GM21390 (cell line): ENCODE results near the gene TFDP1.
"Not testable (repeated sequence)": the region's sequence is repeated elsewhere in the genome, so short reads cannot be mapped to it uniquely, and the experiment has no call there.

Source experiments
- ATAC-seq: cut with Tn5 transposase; IDR thresholded peaks from one replicate; pipeline ENCODE4 v1.9.1; 2021; ENCODE audit not compliant: unreplicated experiment

The TFDP1 gene

DNA sequence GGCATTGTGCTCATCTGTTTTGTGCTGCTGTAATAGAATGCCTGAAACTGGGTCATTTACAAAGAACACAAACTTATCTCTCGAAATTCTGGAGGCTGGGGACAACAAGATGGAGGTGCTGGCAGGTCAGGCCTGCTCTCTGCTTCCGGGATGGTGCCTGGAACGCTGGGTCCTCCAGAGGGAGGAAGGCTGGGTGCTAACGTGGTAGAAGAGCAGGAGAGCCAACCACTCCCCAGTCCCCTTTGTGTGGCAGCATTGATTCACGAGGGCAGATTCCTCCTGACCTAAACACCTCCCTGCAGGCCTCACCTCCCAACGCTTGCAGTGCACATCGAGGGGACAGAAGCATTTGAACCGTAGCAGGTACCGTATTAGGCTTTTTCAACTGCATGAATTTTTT is 34.1 kb upstream of the TFDP1 start:
- ATAC-seq, result no peak

GRCh38 chr13:113551081-113552000 is 33.2 kb upstream of the TFDP1 start:
- no peak for ATAC-seq

GRCh38 chr13:113552079-113552478 is 32.5 kb upstream of the TFDP1 start:
- ATAC-seq, result no peak

GRCh38 chr13:113552786-113553434 is 31.6 kb upstream of the TFDP1 start:
- ATAC-seq, result no peak

GRCh38 chr13:113553511-113554332 is 30.8 kb upstream of the TFDP1 start:
- no peak for ATAC-seq

- ATAC-seq, result no peak
Measured at GRCh38 chr13:113554333-113554700, 30.2 kb upstream of the TFDP1 start.

DNA sequence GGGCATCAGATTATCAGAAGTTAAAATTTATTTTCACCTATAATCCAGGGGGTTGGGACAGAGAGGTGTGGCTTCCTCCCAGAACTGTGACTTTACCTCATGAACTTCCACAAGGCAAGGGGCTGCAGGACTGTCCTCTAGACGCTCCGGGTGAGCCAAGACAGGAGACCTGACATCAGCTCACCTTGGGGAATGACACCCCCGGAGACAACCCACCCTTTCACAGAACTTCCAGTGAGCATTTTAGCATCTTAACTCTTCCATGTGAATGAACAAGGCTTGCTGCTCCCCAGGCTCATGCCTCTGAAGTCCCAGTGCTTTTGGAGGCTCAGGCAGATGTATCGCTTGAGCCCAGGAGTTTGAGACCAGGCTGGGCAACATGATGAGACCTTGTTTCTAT is 29.4 kb upstream of the TFDP1 start:
- ATAC-seq, result no peak

DNA sequence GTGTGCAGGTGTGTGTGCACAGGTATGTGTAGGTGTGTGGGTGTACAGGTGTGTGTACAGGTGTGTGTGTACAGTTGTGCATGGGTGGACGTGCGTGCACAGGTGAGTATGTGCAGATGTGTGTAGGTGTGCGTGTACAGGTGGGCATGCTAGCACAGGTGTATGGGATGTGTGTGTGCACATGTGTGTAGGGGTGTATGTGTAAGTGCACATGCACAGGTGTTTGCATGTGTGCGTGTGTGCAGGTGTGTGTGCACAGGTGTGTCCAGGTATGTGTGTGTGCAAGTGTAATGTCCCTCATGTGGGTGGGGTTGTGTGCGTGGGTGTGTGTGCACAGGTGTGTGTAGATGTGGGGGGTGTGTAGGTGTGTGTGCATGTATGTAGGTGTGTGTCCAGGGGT is 27.5 kb upstream of the TFDP1 start:
- ATAC-seq, result no peak

DNA sequence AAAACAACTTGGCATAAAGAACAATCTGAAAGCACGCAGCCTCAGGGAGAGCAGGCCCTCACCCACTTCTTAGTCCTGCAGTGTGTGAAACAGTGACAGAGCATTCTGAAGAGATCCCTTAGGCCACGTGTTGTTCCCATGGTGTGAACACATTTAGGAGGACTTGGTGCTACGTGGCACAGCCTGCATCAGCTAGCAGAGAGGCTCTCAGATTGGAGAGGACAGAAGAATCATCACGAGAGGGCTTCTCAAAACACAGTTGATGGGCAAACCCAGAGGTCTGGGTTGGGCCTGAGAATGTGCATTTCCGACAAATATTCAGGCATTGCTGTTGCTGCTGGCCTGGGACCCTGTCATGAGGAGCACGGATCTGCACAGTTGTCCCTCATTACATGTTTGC is 26.1 kb upstream of the TFDP1 start:
- no peak for ATAC-seq

- ATAC-seq, result no peak
Measured at GRCh38 chr13:113559061-113559460, 25.5 kb upstream of the TFDP1 start.

DNA sequence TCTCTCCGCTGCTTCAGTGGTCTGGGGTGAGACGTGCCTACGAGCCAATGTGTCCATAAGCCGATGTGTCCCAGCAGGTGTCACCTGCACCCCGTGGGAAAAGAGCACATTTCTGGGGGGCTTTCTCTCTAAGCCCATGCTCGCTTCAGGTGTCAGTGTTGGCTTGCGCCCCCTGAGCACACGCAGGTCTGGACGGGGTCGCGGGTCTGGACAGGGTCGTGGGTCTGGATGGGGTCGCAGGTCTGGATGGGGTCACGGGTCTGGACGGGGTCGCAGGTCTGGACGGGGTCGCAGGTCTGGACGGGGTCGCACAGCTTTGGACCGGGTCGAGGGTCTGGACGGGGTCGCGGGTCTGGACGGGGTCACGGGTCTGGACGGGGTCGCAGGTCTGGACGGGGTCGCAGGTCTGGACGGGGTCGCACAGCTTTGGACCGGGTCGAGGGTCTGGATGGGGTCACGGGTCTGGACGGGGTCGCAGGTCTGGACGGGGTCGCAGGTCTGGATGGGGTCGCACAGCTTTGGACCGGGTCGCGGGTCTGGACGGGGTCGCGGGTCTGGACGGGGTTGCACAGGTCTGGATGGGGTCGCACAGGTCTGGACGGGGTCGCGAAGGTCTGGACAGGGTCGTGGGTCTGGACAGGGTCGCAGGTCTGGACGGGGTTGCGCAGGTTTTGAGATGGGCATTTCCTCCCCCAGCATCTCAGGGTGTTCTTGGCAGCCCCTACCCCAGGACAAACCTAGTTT is 24.5 kb upstream of the TFDP1 start:
- ATAC-seq, result no peak

DNA sequence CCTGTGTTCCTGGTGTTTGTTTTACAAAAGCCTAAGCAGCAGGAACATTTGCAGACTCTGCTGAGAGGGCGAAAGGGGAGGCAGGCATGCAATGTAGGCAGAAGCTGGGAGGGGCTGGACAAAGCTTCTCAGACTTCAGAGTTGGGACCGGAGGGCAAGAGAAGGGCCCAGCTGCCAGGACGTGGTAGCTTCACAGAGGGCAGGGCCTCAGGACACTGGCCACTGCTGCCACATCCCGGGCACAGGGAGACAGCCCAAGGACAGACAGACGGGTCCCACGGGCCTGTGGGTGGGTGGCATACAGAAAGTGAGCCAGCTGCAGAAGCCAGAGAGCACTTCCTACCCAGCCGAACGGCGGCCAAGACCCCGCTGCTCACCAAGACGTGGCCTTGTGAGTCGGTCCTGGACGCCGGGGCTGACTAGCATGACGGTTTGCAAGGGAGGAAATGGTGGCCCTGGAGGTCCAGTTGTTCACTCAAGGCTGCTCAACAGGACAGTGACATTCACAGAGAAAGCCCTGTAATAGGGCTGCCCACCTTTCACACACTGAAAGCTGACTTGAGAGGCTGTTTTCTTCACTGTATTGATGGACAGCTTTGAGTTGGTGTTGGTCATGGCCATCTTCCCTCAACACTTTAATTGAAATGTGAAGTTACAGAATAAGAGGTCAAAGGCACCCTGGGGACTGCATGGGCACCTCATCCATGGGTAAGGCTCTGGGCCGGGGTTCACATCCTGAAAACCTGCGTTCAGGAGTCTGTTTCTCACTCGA is 23.7 kb upstream of the TFDP1 start:
- ATAC-seq, result no peak

GRCh38 chr13:113561417-113562084 is 23.0 kb upstream of the TFDP1 start:
- ATAC-seq, result no peak

- no peak for ATAC-seq
Measured at GRCh38 chr13:113562085-113562749, 22.3 kb upstream of the TFDP1 start.

- ATAC-seq, result no peak
Measured at GRCh38 chr13:113562844-113563243, 21.7 kb upstream of the TFDP1 start.

- not testable (repeated sequence) for ATAC-seq
Measured at GRCh38 chr13:113563511-113563910, 21.0 kb upstream of the TFDP1 start.

DNA sequence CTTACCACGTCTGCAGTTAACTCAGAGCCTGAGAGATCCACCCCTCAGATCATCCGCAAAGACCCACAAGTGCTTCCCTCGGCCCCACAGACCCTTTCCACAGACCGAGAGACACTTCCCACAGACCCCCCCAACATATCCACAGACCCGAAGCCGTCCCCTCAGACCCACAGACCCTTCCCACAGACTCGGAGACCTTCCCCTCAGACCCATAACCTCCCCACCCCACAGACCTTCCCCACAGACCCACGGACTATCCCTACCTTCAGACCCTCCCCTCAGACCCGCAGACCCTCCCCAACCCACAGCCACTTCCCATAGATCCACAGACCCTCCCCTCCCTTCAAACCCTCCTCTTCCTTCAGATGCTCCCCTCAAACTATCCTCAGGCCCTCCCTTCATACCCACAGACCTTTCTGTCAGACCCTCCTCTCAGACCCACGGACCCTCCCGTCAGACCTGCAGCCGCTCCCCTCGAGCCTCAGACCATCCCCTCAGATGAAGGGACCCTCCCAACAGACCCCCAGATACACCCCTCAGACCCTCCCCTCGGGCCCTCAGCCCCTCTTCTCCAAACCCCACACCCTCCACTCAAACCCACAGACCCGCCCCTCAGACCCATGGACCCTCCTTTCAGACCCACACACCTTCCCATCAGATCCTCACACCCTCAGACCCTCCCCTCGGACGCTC is 20.1 kb upstream of the TFDP1 start:
- ATAC-seq, result no peak

DNA sequence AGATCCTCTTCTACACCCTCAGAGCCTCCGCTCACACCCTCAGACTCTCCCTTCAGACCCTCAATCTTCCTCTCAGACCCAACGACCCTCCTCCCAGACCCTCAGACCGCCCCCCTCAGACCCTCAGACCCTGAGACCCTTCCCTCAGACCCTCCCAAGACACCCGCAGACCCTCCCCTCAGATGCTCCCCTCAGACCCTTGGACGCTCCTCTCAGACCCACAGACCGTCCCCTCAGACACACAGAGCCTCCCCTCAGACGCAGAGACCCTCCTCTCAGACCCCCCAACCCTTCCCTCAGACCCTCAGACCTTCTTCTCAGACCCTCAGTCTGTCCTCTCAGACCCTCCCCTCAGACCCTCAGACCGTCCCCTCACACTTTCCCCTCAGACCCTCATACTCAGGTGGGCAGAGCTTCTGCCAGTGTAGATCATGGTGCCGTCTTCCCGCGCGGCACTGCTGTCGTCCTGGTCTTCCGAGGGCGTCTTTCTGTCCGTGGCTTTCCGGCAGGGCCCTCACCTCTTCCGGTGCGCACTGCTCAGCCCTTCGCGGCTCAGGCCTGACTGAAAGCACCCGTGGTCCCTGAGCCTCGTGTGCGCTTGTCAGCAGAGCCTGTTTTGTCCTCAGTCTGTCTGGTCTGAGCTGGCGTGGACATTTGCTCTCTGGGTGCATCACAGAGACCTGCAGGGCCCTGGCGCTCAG is 18.9 kb upstream of the TFDP1 start:
- no peak for ATAC-seq
